H1 (cell line): ENCODE data around the gene CACNA1C. TPM values are rescaled to one million over a fixed set of nuclear protein-coding genes. Genes with fewer than 3 reads are reported as not detected.
A peak's percentile ranks its signal among the peaks of the same experiment; 100 is the strongest.

Experiments
- CTCF ChIA-PET: fragments of 300-600 bp; sonication (Branson Sonifier 250); formaldehyde crosslinking; loops from one replicate; lab custom pipeline; 2021; ENCODE audit not compliant: partially characterized antibody; lab: Charles Lee
- POLR2A ChIA-PET: fragments of 300-600 bp; sonication (Branson Sonifier 250); formaldehyde crosslinking; loops from one replicate; lab custom pipeline; 2021; ENCODE audit warnings: inconsistent platforms; ENCODE audit not compliant: partially characterized antibody; lab: Charles Lee
- DNase-seq, 2 experiments: peaks; one replicate each; pipeline versions ENCODE4 v3.0.0 to v3.0.0-alpha.2; 2010 to 2022; ENCODE audit warnings: low spot score in 2 of 2, low read depth in 1 of 2, mixed read lengths in 1 of 2
- FAIRE-seq: peaks from 2 replicates; lab custom pipeline; 2011; peaks lifted over from hg19 to GRCh38; lab: Jason Lieb, UNC
- H2AFZ ChIP-seq: 2 replicates; pipeline ENCODE4 v1.8.1; 2012; ENCODE audit warnings: low read length, inconsistent platforms
- H2AK5ac ChIP-seq: 2 replicates; pipeline ENCODE4 v1.6.1; 2013; ENCODE audit warnings: low read depth, low read length
- H2BK120ac ChIP-seq: replicated peaks from 2 replicates; pipeline ENCODE3; 2013; ENCODE audit warnings: low read depth, low read length, inconsistent platforms
- H2BK12ac ChIP-seq: 2 replicates; pipeline ENCODE4 v1.6.1; 2013; ENCODE audit warnings: low read depth, low read length
- H2BK15ac ChIP-seq: 2 replicates; pipeline ENCODE4 v1.6.1; 2013; ENCODE audit warnings: low read length
- H2BK20ac ChIP-seq: 2 replicates; pipeline ENCODE4 v1.6.1; 2013; ENCODE audit warnings: low read length
- H2BK5ac ChIP-seq: 2 replicates; pipeline ENCODE4 v1.6.1; 2013; ENCODE audit warnings: low read depth, low read length
- H3K14ac ChIP-seq: 2 replicates; pipeline ENCODE4 v1.6.1; 2013; ENCODE audit warnings: inconsistent platforms; ENCODE audit not compliant: insufficient read length
- H3K18ac ChIP-seq: 2 replicates; pipeline ENCODE4 v1.6.1; 2013; ENCODE audit warnings: low read length; ENCODE audit errors: extremely low read depth
- H3K23ac ChIP-seq: 2 replicates; pipeline ENCODE4 v1.6.1; 2013; ENCODE audit warnings: inconsistent platforms; ENCODE audit not compliant: insufficient read length
- H3K23me2 ChIP-seq: 2 replicates; pipeline ENCODE4 v1.6.1; 2013; ENCODE audit warnings: low read depth, low read length
- H3K27ac ChIP-seq: 2 replicates; pipeline ENCODE4 v1.6.1; 2011; ENCODE audit warnings: low read depth, low read length, inconsistent platforms
- H3K27me3 ChIP-seq, 4 experiments: replicated peaks in 1 of 4; 1 replicate in 1 of 4; 2 replicates in 3 of 4; pipeline versions ENCODE4 v1.6.1 to v1.8.1; 2011 to 2013; ENCODE audit warnings: low read length in 3 of 4, mild to moderate bottlenecking in 3 of 4, inconsistent platforms in 2 of 4, mixed read lengths in 2 of 4, moderate library complexity in 1 of 4; ENCODE audit not compliant: control insufficient read depth in 3 of 4, insufficient read depth in 3 of 4; ENCODE audit errors: extremely low read depth in 1 of 4
- H3K36me3 ChIP-seq, 4 experiments: 2 replicates each; pipeline versions ENCODE4 v1.6.1 to v1.8.1; 2011 to 2013; ENCODE audit warnings: mild to moderate bottlenecking in 4 of 4, low read length in 3 of 4, moderate library complexity in 2 of 4, control low read depth in 1 of 4, inconsistent platforms in 1 of 4; ENCODE audit not compliant: insufficient read depth in 4 of 4, control insufficient read depth in 2 of 4
- H3K4ac ChIP-seq: replicated peaks from 2 replicates; pipeline ENCODE3; 2013; ENCODE audit warnings: low read length, low read depth, mixed read lengths, inconsistent platforms; ENCODE audit not compliant: insufficient read length
- H3K4me1 ChIP-seq, 4 experiments: replicated peaks in 1 of 4; 1 replicate in 1 of 4; 2 replicates in 3 of 4; pipeline versions ENCODE4 v1.6.1 to v1.8.1; 2011 to 2013; ENCODE audit warnings: low read length in 3 of 4, inconsistent platforms in 2 of 4, mixed read lengths in 1 of 4; ENCODE audit not compliant: insufficient read depth in 4 of 4, control insufficient read depth in 3 of 4
- H3K4me2 ChIP-seq, 2 experiments: 2 replicates each; pipeline versions ENCODE4 v1.6.1 to v1.8.1; 2011 to 2013; ENCODE audit warnings: low read depth in 2 of 2, low read length in 2 of 2, control low read depth in 1 of 2, inconsistent platforms in 1 of 2, mild to moderate bottlenecking in 1 of 2; ENCODE audit not compliant: insufficient read depth in 1 of 2
- H3K4me3 ChIP-seq, 4 experiments: fragments of 200-600, 300-600 bp in 1 of 4; sonication (generic), shearing (Covaris generic), sonication (Bioruptor Twin) in 1 of 4; 2 replicates each; pipeline versions ENCODE4 v1.5.1 to v1.8.1; 2011 to 2016; ENCODE audit warnings: low read length in 4 of 4, low read depth in 3 of 4, control low read depth in 2 of 4, inconsistent platforms in 2 of 4, mild to moderate bottlenecking in 2 of 4, mixed read lengths in 1 of 4, moderate library complexity in 1 of 4; ENCODE audit not compliant: insufficient read depth in 2 of 4; ENCODE audit errors: extremely low read depth in 1 of 4
- H3K56ac ChIP-seq: replicated peaks from 2 replicates; pipeline ENCODE3; 2013; ENCODE audit warnings: low read depth, mild to moderate bottlenecking, mixed read lengths, low read length, inconsistent platforms; ENCODE audit not compliant: insufficient read length
- H3K79me1 ChIP-seq: 2 replicates; pipeline ENCODE4 v1.6.1; 2013; ENCODE audit warnings: low read depth, low read length, control low read depth
- H3K79me2 ChIP-seq, 2 experiments: 2 replicates each; pipeline versions ENCODE4 v1.6.1 to v1.8.1; 2012 to 2013; ENCODE audit warnings: low read length in 2 of 2, mild to moderate bottlenecking in 2 of 2, inconsistent platforms in 1 of 2; ENCODE audit not compliant: insufficient read depth in 2 of 2, control insufficient read depth in 1 of 2
- H3K9ac ChIP-seq, 4 experiments: replicated peaks in 1 of 4; 1 replicate in 1 of 4; 2 replicates in 3 of 4; pipeline versions ENCODE4 v1.6.1 to v1.8.1; 2011 to 2013; ENCODE audit warnings: low read depth in 3 of 4, low read length in 3 of 4, control low read depth in 2 of 4, mild to moderate bottlenecking in 2 of 4, moderate library complexity in 2 of 4, inconsistent platforms in 1 of 4; ENCODE audit errors: extremely low read depth in 1 of 4
- H3K9me3 ChIP-seq, 2 experiments: 2 replicates each; pipeline versions ENCODE4 v1.6.1 to v1.8.1; 2012 to 2013; ENCODE audit warnings: mild to moderate bottlenecking in 2 of 2, moderate library complexity in 2 of 2, control low read depth in 1 of 2, inconsistent platforms in 1 of 2, low read depth in 1 of 2, low read length in 1 of 2, mixed read lengths in 1 of 2; ENCODE audit not compliant: insufficient read depth in 2 of 2
- H4K20me1 ChIP-seq, 2 experiments: replicated peaks in 1 of 2; 2 replicates each; pipeline versions ENCODE3 to v1.8.1; 2011 to 2013; ENCODE audit warnings: inconsistent platforms in 2 of 2, low read length in 2 of 2, mild to moderate bottlenecking in 1 of 2; ENCODE audit not compliant: insufficient read depth in 2 of 2, control insufficient read depth in 1 of 2
- H4K5ac ChIP-seq: 2 replicates; pipeline ENCODE4 v1.6.1; 2013; ENCODE audit warnings: low read length, low read depth, mixed read lengths, inconsistent platforms; ENCODE audit not compliant: insufficient read length
- H4K8ac ChIP-seq: 2 replicates; pipeline ENCODE4 v1.8.0; 2013; ENCODE audit warnings: mild to moderate bottlenecking, moderate library complexity, low read length, inconsistent platforms; ENCODE audit not compliant: insufficient read depth; ENCODE audit errors: extremely low read depth
- H4K91ac ChIP-seq: replicated peaks from 2 replicates; pipeline ENCODE3; 2013; ENCODE audit warnings: low read length, mixed read lengths, inconsistent platforms; ENCODE audit not compliant: insufficient read length
- BCL11A ChIP-seq, 2 experiments: IDR thresholded peaks; one replicate each; pipeline ENCODE4 v1.6.1; 2011; ENCODE audit warnings: low read depth in 2 of 2, low read length in 2 of 2, mild to moderate bottlenecking in 2 of 2
- CBX5 ChIP-seq: fragments of 300-800, 300-1000 bp; sonication (generic); IDR thresholded peaks from 2 replicates; pipeline ENCODE4 v1.7.1; 2016; ENCODE audit warnings: antibody characterized with exemption, low read length, low read depth
- CBX8 ChIP-seq: fragments of 300-800, 300-1000 bp; sonication (generic); IDR thresholded peaks from 2 replicates; pipeline ENCODE4 v1.7.1; 2016; ENCODE audit warnings: low read depth, low read length, borderline replicate concordance
- CTBP2 ChIP-seq: IDR thresholded peaks from 2 replicates; pipeline ENCODE4 v1.7.0; 2011; ENCODE audit warnings: borderline replicate concordance, mild to moderate bottlenecking, moderate library complexity, mixed read lengths, low read length; ENCODE audit not compliant: insufficient read depth, insufficient read length
- EGR1 ChIP-seq: IDR thresholded peaks from 2 replicates; pipeline ENCODE4 v1.6.1; 2011; ENCODE audit warnings: low read depth, low read length, borderline replicate concordance
- EP300 ChIP-seq, 2 experiments: IDR thresholded peaks; 1 replicate in 1 of 2; 2 replicates in 1 of 2; pipeline ENCODE4 v1.6.1; 2011 to 2012; ENCODE audit warnings: low read depth in 2 of 2, low read length in 2 of 2, mild to moderate bottlenecking in 2 of 2, borderline replicate concordance in 1 of 2, inconsistent platforms in 1 of 2, moderate library complexity in 1 of 2
- HDAC2 ChIP-seq, 2 experiments: fragments of 300-600 bp in 1 of 2; sonication (generic) in 1 of 2; IDR thresholded peaks; 2 replicates each; pipeline ENCODE4 v1.6.1; 2011 to 2012; ENCODE audit warnings: low read depth in 2 of 2, low read length in 2 of 2, mild to moderate bottlenecking in 2 of 2, moderate library complexity in 2 of 2, borderline replicate concordance in 1 of 2, inconsistent platforms in 1 of 2
- KDM1A ChIP-seq: fragments of 200-600, 300-600 bp; sonication (generic); IDR thresholded peaks from 2 replicates; pipeline ENCODE4 v1.7.1; 2016; ENCODE audit warnings: mild to moderate bottlenecking, low read length, borderline replicate concordance
- SIX5 ChIP-seq: IDR thresholded peaks from 2 replicates; pipeline ENCODE4 v1.6.1; 2011; ENCODE audit warnings: mild to moderate bottlenecking, low read depth, low read length
- SP1 ChIP-seq: IDR thresholded peaks from 2 replicates; pipeline ENCODE4 v1.6.1; 2011; ENCODE audit warnings: low read depth, low read length
- SP2 ChIP-seq: IDR thresholded peaks from 2 replicates; pipeline ENCODE4 v1.6.1; 2012; ENCODE audit warnings: mild to moderate bottlenecking, low read length, inconsistent platforms
- TCF12 ChIP-seq: IDR thresholded peaks from 2 replicates; pipeline ENCODE4 v1.6.1; 2011; ENCODE audit warnings: low read depth, mild to moderate bottlenecking, low read length
- WGBS, 2 experiments: shearing (Covaris generic) in 1 of 2; methylation state at CpG; one replicate each; pipeline versions ENCODE4 v1.1.6 to v1.1.7; 2013 to 2015; ENCODE audit warnings: low lambda C conversion rate in 2 of 2, mixed read lengths in 2 of 2, inconsistent platforms in 1 of 2, low coverage in 1 of 2, missing lambda C conversion rate in 1 of 2; ENCODE audit not compliant: insufficient replicate concordance in 2 of 2, insufficient coverage in 1 of 2, insufficient read length in 1 of 2; ENCODE audit errors: extremely low coverage in 1 of 2, missing lambda C conversion rate in 1 of 2; 5-methylcytosine and 5-hydroxymethylcytosine counted together
- polyA plus RNA-seq, 7 experiments: library from polyadenylated mRNA; depleted of rRNA in 3 of 7; stranded (reverse) in 5 of 7; unstranded in 2 of 7; fragments of >200 nt in 5 of 7; fragments of 200-250 nt in 2 of 7; gene quantifications; 1 replicate in 5 of 7; 2 replicates in 1 of 7; 4 replicates in 1 of 7; pipeline versions ENCODE4 v1.2.1 to v1.2.3, GENCODE V29; 2011 to 2013; ENCODE audit warnings: missing spikeins in 2 of 7, mixed read lengths in 2 of 7
- total RNA-seq: library from RNA; stranded (reverse); fragmentation: NEBNext Ultra II Directional; extraction: Animal tissue kit (Norgen Biotek cat#: 25700); gene quantifications from 2 replicates; pipeline ENCODE4 v1.2.1, GENCODE V29; 2021

Gene CACNA1C
- total and polyA plus RNA-seq, 2 of the 8 experiments (the other 6 are each of a cell fraction or from before 2014, with no cell fraction given), result 1.3 TPM

- Histone ChIP-seq H3K4me3 (no peak overlapping the region), H2BK12ac (0 out of 2 replicates have a peak overlapping the region, but pooled peaks have one; percentile 1)
- TF ChIP-seq SP1, result peak; percentile 86
- peak in 1 of 2 experiments; percentile 97; a peak in 2 of 3 replicates for TF ChIP-seq EP300 (IDR thresholded peaks at IDR 0.05; ENCODE audit: borderline replicate concordance in 1 of 2, low read depth in 2 of 2, low read length in 2 of 2)
- no peak for TF ChIP-seq SP2
- TF ChIP-seq HDAC2 (IDR thresholded peaks at IDR 0.05; ENCODE audit: borderline replicate concordance in 1 of 2, low read depth in 2 of 2, low read length in 2 of 2), result peak; percentile 19 to 88; a peak in 2 of 4 replicates
- TF ChIP-seq KDM1A, result no peak
- TF ChIP-seq BCL11A (IDR thresholded peaks at IDR 0.05; ENCODE audit: low read depth in 2 of 2, low read length in 2 of 2), result peak in 1 of 2 experiments; percentile 37
- TF ChIP-seq TCF12, result peak; percentile 100
- no peak for TF ChIP-seq CBX8
- TF ChIP-seq SIX5, result no peak
- TF ChIP-seq CBX5, result no peak
- TF ChIP-seq CTBP2, result no peak
- TF ChIP-seq EGR1, result no peak
Observed at GRCh38 chr12:2417481-2418160, 364.8 kb downstream of the CACNA1C start.

More at GRCh38 chr12:2417481-2418160, 364.8 kb downstream of the CACNA1C start:
- Histone ChIP-seq H2AK5ac (no peak overlapping the region), H2BK20ac (no peak overlapping the region; the same call in 1 of the 2 replicates), H2BK120ac (no peak overlapping the region), H2BK15ac (no peak overlapping the region), H3K4me1 (peaks cover 9 to 28% (median 18%) of the 10 kb centered on the region in 4 experiments), H3K56ac (no peak overlapping the region), H3K9me3 (no peaks in the 10 kb centered on the region), H3K27ac (peak overlapping the region; percentile 26; the same call in 1 of the 2 replicates), H4K5ac (no peak overlapping the region), H3K4me2 (peak overlapping the region; percentile 43 to 49), H3K27me3 (peaks cover 0 to 3% (median 0%) of the 10 kb centered on the region in 4 experiments; a peak in 4 of 7 replicates), H4K20me1 (no peaks in the 10 kb centered on the region), H3K14ac (no peak overlapping the region), H3K23ac (no peak overlapping the region), H3K79me2 (no peaks in the 10 kb centered on the region), H4K91ac (peak overlapping the region; percentile 9), H2AFZ (no peak overlapping the region), H3K4ac (no peak overlapping the region), H4K8ac (no peak overlapping the region), H3K36me3 (no peaks in the 10 kb centered on the region), H3K18ac (no peak overlapping the region; the same call in 1 of the 2 replicates), H3K79me1 (no peaks in the 10 kb centered on the region), H2BK5ac (peak overlapping the region; percentile 58; the same call in 1 of the 2 replicates), H3K23me2 (no peaks in the 10 kb centered on the region), H3K9ac (no peak overlapping the region; a peak in 1 of 7 replicates)
- DNase-seq, result peak in 1 of 2 experiments; percentile 13
- CTCF ChIA-PET, result interaction anchor here (10.7 kb wide), 1 partner anchor 22 kb away, joined by 94 read pairs; no protein-coding TSS in a partner anchor
- FAIRE-seq, result peak; percentile 48
- 56% methylated on average over 10 of the region's 10 CpGs; no CpG with 5 or more reads in 1 of the 2 experiments for WGBS, 2 experiments
- POLR2A ChIA-PET, result interaction anchor here (1.6 kb wide), 1 partner anchor 11 kb away, joined by 4 read pairs; no protein-coding TSS in a partner anchor
